Brain microvascular endothelial cell (primary cell): Measurements from ENCODE around the gene DENND1A.

Experiments used
- DNase-seq: peaks from one replicate; pipeline ENCODE4 v3.0.0-alpha.2; 2020
- H3K27ac ChIP-seq: fragments of 250-450 bp; sonication (Bioruptor Pico); 2 replicates; pipeline ENCODE4 v1.5.1; 2020; ENCODE audit warnings: mild to moderate bottlenecking, moderate library complexity
- H3K27me3 ChIP-seq: fragments of 250-450 bp; sonication (Bioruptor Pico); replicated peaks from 2 replicates; pipeline ENCODE4 v1.5.1; 2020; ENCODE audit warnings: mild to moderate bottlenecking
- H3K36me3 ChIP-seq: fragments of 250-450 bp; sonication (Bioruptor Pico); replicated peaks from 2 replicates; pipeline ENCODE4 v1.5.1; 2020; ENCODE audit warnings: mild to moderate bottlenecking
- H3K4me3 ChIP-seq: 2 replicates; pipeline ENCODE4 v1.5.1; 2011; ENCODE audit warnings: low read depth, mild to moderate bottlenecking, control low read depth, low read length, moderate library complexity
- CTCF ChIP-seq: IDR thresholded peaks from 2 replicates; pipeline ENCODE4 v1.5.1; 2011; ENCODE audit warnings: low read depth, mild to moderate bottlenecking, moderate library complexity, low read length, control low read depth, inconsistent platforms; ENCODE audit errors: missing control alignments
- in situ Hi-C: cut with HindIII; loops from 2 replicates; pipeline ENCODE4 v1.10.0; 2017; ENCODE audit warnings: low sequenced_read_pairs, low pct_ligation_motif_present

Gene DENND1A

GRCh38 chr9:123394291-123395235 lies 535.4 kb downstream of the DENND1A start:
- no peak for TF ChIP-seq CTCF
- in situ Hi-C loops = no loop called here
- H3K4me3 ChIP-seq = no peak overlapping the region
- no peak for DNase-seq
- no peaks in the 10 kb centered on the region for H3K36me3 ChIP-seq
- H3K27ac ChIP-seq = no peak overlapping the region
- no peaks in the 10 kb centered on the region for H3K27me3 ChIP-seq

- no peak overlapping the region for H3K4me3 ChIP-seq
- H3K36me3 ChIP-seq = no peaks in the 10 kb centered on the region
- no peak for TF ChIP-seq CTCF
- DNase-seq = no peak
- in situ Hi-C loops = no loop called here
- no peak overlapping the region for H3K27ac ChIP-seq
- no peaks in the 10 kb centered on the region for H3K27me3 ChIP-seq
Measured at GRCh38 chr9:123392802-123393201, 537.1 kb downstream of the DENND1A start.

GRCh38 chr9:123391946-123392345 lies 538.0 kb downstream of the DENND1A start:
- no peak for DNase-seq
- in situ Hi-C loops = no loop called here
- H3K27ac ChIP-seq = no peak overlapping the region
- H3K36me3 ChIP-seq = no peaks in the 10 kb centered on the region
- H3K4me3 ChIP-seq = no peak overlapping the region
- H3K27me3 ChIP-seq = no peaks in the 10 kb centered on the region
- no peak for TF ChIP-seq CTCF

GRCh38 chr9:123391233-123391632 lies 538.7 kb downstream of the DENND1A start:
- Histone ChIP-seq H3K27ac (no peak overlapping the region), H3K4me3 (no peak overlapping the region), H3K36me3 (no peaks in the 10 kb centered on the region), H3K27me3 (no peaks in the 10 kb centered on the region)
- in situ Hi-C loops = no loop called here
- DNase-seq = no peak
- no peak for TF ChIP-seq CTCF

- Histone ChIP-seq H3K4me3 (no peak overlapping the region), H3K36me3 (no peaks in the 10 kb centered on the region), H3K27ac (no peak overlapping the region), H3K27me3 (no peaks in the 10 kb centered on the region)
- TF ChIP-seq CTCF = no peak
- in situ Hi-C loops = no loop called here
- DNase-seq = no peak
Measured at GRCh38 chr9:123390337-123391135, 539.4 kb downstream of the DENND1A start.
